ENCODE measurements around the gene RPL26.

DNA sequence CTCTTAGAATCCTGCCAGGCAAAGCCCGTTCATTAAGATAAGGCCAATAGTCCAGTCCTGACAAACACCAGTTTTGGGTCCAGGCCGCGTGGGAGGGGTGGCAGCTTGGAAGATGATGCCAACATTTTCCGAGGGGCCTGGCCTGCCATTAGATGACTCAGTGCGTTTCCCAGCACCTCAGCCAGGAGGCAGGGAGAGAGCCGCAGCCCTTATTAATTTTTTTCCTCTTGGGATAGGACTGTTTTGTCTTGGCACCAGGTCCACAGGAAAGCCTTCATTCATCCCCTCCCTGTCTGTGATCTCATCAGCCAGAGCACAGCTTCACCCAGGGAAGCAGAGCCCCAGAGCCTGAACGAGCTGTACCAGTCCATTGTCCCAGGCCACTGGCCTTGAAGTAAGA, 48.0 kb upstream of the RPL26 start:
- TF ChIP-seq, protein P1, sequence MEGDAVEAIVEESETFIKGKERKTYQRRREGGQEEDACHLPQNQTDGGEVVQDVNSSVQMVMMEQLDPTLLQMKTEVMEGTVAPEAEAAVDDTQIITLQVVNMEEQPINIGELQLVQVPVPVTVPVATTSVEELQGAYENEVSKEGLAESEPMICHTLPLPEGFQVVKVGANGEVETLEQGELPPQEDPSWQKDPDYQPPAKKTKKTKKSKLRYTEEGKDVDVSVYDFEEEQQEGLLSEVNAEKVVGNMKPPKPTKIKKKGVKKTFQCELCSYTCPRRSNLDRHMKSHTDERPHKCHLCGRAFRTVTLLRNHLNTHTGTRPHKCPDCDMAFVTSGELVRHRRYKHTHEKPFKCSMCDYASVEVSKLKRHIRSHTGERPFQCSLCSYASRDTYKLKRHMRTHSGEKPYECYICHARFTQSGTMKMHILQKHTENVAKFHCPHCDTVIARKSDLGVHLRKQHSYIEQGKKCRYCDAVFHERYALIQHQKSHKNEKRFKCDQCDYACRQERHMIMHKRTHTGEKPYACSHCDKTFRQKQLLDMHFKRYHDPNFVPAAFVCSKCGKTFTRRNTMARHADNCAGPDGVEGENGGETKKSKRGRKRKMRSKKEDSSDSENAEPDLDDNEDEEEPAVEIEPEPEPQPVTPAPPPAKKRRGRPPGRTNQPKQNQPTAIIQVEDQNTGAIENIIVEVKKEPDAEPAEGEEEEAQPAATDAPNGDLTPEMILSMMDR (IDR thresholded peaks at IDR 0.05; ENCODE audit: low read depth, low read length), result no peak
- TF ChIP-seq, protein P2, sequence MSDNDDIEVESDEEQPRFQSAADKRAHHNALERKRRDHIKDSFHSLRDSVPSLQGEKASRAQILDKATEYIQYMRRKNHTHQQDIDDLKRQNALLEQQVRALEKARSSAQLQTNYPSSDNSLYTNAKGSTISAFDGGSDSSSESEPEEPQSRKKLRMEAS (IDR thresholded peaks at IDR 0.05; ENCODE audit: low read depth, low read length), result no peak
- TF ChIP-seq POLR2A (IDR thresholded peaks at IDR 0.05; ENCODE audit: extremely low read depth, insufficient read length) (no peak), MYC (IDR thresholded peaks at IDR 0.05; ENCODE audit: low read depth, low read length) (no peak)
